Measurements from ENCODE around the gene CKS2.
"Not testable (repeated sequence)": the region's sequence is repeated elsewhere in the genome, so short reads cannot be mapped to it uniquely, and the experiment has no call there.

CKS2 gene

GRCh38 chr9:89310475-89311345 is at the start of gene CKS2:
Gene CKS2 (plus strand): TSS chr9:89311195. CDS start chr9:89311293, 98 bp downstream.
- H3K9me3 ChIP-seq (ENCODE audit: low read length) = no peaks in the 10 kb centered on the region
- H2AFZ ChIP-seq (ENCODE audit: low read depth, low read length) = peak within 1 kb of the TSS; percentile 11
- no peaks in the 10 kb centered on the region for H3K27me3 ChIP-seq (ENCODE audit: insufficient read depth, low read length)
- H3K4me3 ChIP-seq (ENCODE audit: low read length) = peak within 1 kb of the TSS; percentile 97
- H3K36me3 ChIP-seq (ENCODE audit: insufficient read depth, low read length) = peaks cover 17% of the 10 kb centered on the region
- H3K4me1 ChIP-seq (ENCODE audit: insufficient read depth, low read length) = peaks cover 28% of the 10 kb centered on the region

GRCh38 chr9:89273528-89274279 is 37.3 kb upstream of the CKS2 start:
- H3K27me3 ChIP-seq (ENCODE audit: insufficient read depth, low read length) = no peaks in the 10 kb centered on the region
- H3K36me3 ChIP-seq (ENCODE audit: insufficient read depth, low read length) = no peaks in the 10 kb centered on the region
- H3K9me3 ChIP-seq (ENCODE audit: low read length) = peaks cover 12% of the 10 kb centered on the region
- H2AFZ ChIP-seq (ENCODE audit: low read depth, low read length) = no peak overlapping the region
- H3K4me3 ChIP-seq (ENCODE audit: low read length) = no peak overlapping the region
- H3K4me1 ChIP-seq (ENCODE audit: insufficient read depth, low read length) = no peaks in the 10 kb centered on the region

GRCh38 chr9:89274838-89275237 is 36.2 kb upstream of the CKS2 start:
- no peaks in the 10 kb centered on the region for H3K4me1 ChIP-seq (ENCODE audit: insufficient read depth, low read length)
- no peaks in the 10 kb centered on the region for H3K27me3 ChIP-seq (ENCODE audit: insufficient read depth, low read length)
- no peak overlapping the region for H2AFZ ChIP-seq (ENCODE audit: low read depth, low read length)
- no peaks in the 10 kb centered on the region for H3K36me3 ChIP-seq (ENCODE audit: insufficient read depth, low read length)
- H3K9me3 ChIP-seq (ENCODE audit: low read length) = peaks cover 12% of the 10 kb centered on the region
- no peak overlapping the region for H3K4me3 ChIP-seq (ENCODE audit: low read length)

GRCh38 chr9:89276040-89276439 is 35.0 kb upstream of the CKS2 start:
- H3K4me3 ChIP-seq (ENCODE audit: low read length); H3K36me3 ChIP-seq (ENCODE audit: insufficient read depth, low read length); H2AFZ ChIP-seq (ENCODE audit: low read depth, low read length); H3K27me3 ChIP-seq (ENCODE audit: insufficient read depth, low read length); H3K4me1 ChIP-seq (ENCODE audit: insufficient read depth, low read length): not testable (repeated sequence)
- H3K9me3 ChIP-seq (ENCODE audit: low read length) = peaks cover 12% of the 10 kb centered on the region

- no peaks in the 10 kb centered on the region for H3K36me3 ChIP-seq (ENCODE audit: insufficient read depth, low read length)
Measured at GRCh38 chr9:89277043-89277442, 34.0 kb upstream of the CKS2 start.

GRCh38 chr9:89277454-89277853 is 33.5 kb upstream of the CKS2 start:
- Histone ChIP-seq H2AFZ (ENCODE audit: low read depth, low read length) (no peak overlapping the region), H3K36me3 (ENCODE audit: insufficient read depth, low read length) (no peaks in the 10 kb centered on the region), H3K27me3 (ENCODE audit: insufficient read depth, low read length) (no peaks in the 10 kb centered on the region), H3K4me3 (ENCODE audit: low read length) (no peak overlapping the region), H3K4me1 (ENCODE audit: insufficient read depth, low read length) (no peaks in the 10 kb centered on the region), H3K9me3 (ENCODE audit: low read length) (peaks cover 14% of the 10 kb centered on the region)

More at GRCh38 chr9:89277043-89277442, 34.0 kb upstream of the CKS2 start:
- Histone ChIP-seq H3K9me3 (ENCODE audit: low read length) (peaks cover 14% of the 10 kb centered on the region), H2AFZ (ENCODE audit: low read depth, low read length) (no peak overlapping the region), H3K4me1 (ENCODE audit: insufficient read depth, low read length) (no peaks in the 10 kb centered on the region), H3K27me3 (ENCODE audit: insufficient read depth, low read length) (no peaks in the 10 kb centered on the region), H3K4me3 (ENCODE audit: low read length) (no peak overlapping the region)

GRCh38 chr9:89278551-89278950 is 32.4 kb upstream of the CKS2 start:
- H3K9me3 ChIP-seq (ENCODE audit: low read length) = peaks cover 12% of the 10 kb centered on the region
- H3K36me3 ChIP-seq (ENCODE audit: insufficient read depth, low read length) = no peaks in the 10 kb centered on the region
- H3K27me3 ChIP-seq (ENCODE audit: insufficient read depth, low read length) = no peaks in the 10 kb centered on the region
- no peaks in the 10 kb centered on the region for H3K4me1 ChIP-seq (ENCODE audit: insufficient read depth, low read length)
- no peak overlapping the region for H2AFZ ChIP-seq (ENCODE audit: low read depth, low read length)
- H3K4me3 ChIP-seq (ENCODE audit: low read length) = no peak overlapping the region

- no peak overlapping the region for H2AFZ ChIP-seq (ENCODE audit: low read depth, low read length)
- H3K4me3 ChIP-seq (ENCODE audit: low read length) = no peak overlapping the region
- no peaks in the 10 kb centered on the region for H3K4me1 ChIP-seq (ENCODE audit: insufficient read depth, low read length)
- no peaks in the 10 kb centered on the region for H3K36me3 ChIP-seq (ENCODE audit: insufficient read depth, low read length)
- peaks cover 9% of the 10 kb centered on the region for H3K9me3 ChIP-seq (ENCODE audit: low read length)
- H3K27me3 ChIP-seq (ENCODE audit: insufficient read depth, low read length) = no peaks in the 10 kb centered on the region
Measured at GRCh38 chr9:89278997-89279739, 31.8 kb upstream of the CKS2 start.

GRCh38 chr9:89281106-89281505 is 29.9 kb upstream of the CKS2 start:
- Histone ChIP-seq H3K36me3 (ENCODE audit: insufficient read depth, low read length) (no peaks in the 10 kb centered on the region), H3K4me1 (ENCODE audit: insufficient read depth, low read length) (no peaks in the 10 kb centered on the region), H2AFZ (ENCODE audit: low read depth, low read length) (no peak overlapping the region), H3K27me3 (ENCODE audit: insufficient read depth, low read length) (no peaks in the 10 kb centered on the region), H3K4me3 (ENCODE audit: low read length) (no peak overlapping the region), H3K9me3 (ENCODE audit: low read length) (peaks cover 2% of the 10 kb centered on the region)

- H3K27me3 ChIP-seq (ENCODE audit: insufficient read depth, low read length); H3K4me1 ChIP-seq (ENCODE audit: insufficient read depth, low read length); H2AFZ ChIP-seq (ENCODE audit: low read depth, low read length); H3K4me3 ChIP-seq (ENCODE audit: low read length); H3K36me3 ChIP-seq (ENCODE audit: insufficient read depth, low read length); H3K9me3 ChIP-seq (ENCODE audit: low read length): not testable (repeated sequence)
Measured at GRCh38 chr9:89282248-89282968, 28.6 kb upstream of the CKS2 start.

- Histone ChIP-seq H2AFZ (ENCODE audit: low read depth, low read length) (no peak overlapping the region), H3K27me3 (ENCODE audit: insufficient read depth, low read length) (no peaks in the 10 kb centered on the region), H3K9me3 (ENCODE audit: low read length) (peaks cover 5% of the 10 kb centered on the region), H3K4me3 (ENCODE audit: low read length) (no peak overlapping the region), H3K4me1 (ENCODE audit: insufficient read depth, low read length) (no peaks in the 10 kb centered on the region), H3K36me3 (ENCODE audit: insufficient read depth, low read length) (no peaks in the 10 kb centered on the region)
Measured at GRCh38 chr9:89284076-89284475, 26.9 kb upstream of the CKS2 start.

- no peaks in the 10 kb centered on the region for H3K36me3 ChIP-seq (ENCODE audit: insufficient read depth, low read length)
- H2AFZ ChIP-seq (ENCODE audit: low read depth, low read length) = no peak overlapping the region
- H3K4me1 ChIP-seq (ENCODE audit: insufficient read depth, low read length) = no peaks in the 10 kb centered on the region
- no peak overlapping the region for H3K4me3 ChIP-seq (ENCODE audit: low read length)
- H3K9me3 ChIP-seq (ENCODE audit: low read length) = peaks cover 6% of the 10 kb centered on the region
- H3K27me3 ChIP-seq (ENCODE audit: insufficient read depth, low read length) = no peaks in the 10 kb centered on the region
Measured at GRCh38 chr9:89291741-89292140, 19.3 kb upstream of the CKS2 start.

All from neuron (in vitro differentiated cells).